HL-60/S4 (cell line): ENCODE data around the gene NPPA.
"Not testable (repeated sequence)": the region's sequence is repeated elsewhere in the genome, so short reads cannot be mapped to it uniquely, and the experiment has no call there.

ENCODE experiments used
- in situ Hi-C: fragments of 300-500 bp; cut with MboI; formaldehyde crosslinking; loops from 2 replicates; pipeline ENCODE4 v1.14.3; 2022; ENCODE audit warnings: low sequenced_read_pairs

NPPA gene

DNA sequence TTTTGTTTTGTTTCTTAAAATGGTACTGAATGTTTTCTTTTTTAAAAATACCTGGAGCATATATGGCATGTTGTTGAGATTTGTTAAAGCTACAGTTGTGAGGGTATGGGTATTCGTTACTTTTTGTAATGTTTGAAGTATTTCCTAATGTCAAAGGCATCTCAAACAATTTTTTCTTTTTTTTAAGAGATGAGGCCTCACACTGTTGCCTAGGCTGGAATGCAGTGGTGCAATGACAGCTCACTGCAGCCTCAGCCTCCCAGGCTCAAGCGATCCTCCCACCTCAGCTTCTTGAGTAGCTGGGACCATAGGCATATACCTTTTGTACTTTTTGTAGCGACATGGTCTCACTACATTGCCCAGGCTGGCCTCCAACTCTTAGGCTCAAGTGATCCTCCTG, 25.5 kb downstream of the NPPA start:
- in situ Hi-C loops: no loop called here

DNA sequence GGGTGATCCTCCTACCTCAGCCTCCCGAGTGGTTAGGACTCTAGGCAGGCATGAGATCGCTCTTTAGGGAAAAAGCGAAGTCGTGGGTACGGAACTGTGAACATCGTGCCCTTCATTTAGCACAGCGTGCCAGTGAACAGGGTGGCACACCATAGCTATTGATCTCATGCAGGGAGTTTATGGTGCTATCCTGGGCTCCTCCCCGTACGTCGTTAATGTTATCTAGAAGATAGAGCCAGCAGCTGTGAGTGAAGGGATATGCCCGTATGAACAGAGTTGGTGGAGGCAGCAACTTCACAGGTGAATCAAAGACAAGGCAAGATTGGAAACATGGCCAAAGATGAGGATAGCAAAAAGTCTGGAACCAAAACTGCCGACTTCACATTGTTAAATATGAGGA, 30.4 kb downstream of the NPPA start:
- in situ Hi-C loops: no loop called here

DNA sequence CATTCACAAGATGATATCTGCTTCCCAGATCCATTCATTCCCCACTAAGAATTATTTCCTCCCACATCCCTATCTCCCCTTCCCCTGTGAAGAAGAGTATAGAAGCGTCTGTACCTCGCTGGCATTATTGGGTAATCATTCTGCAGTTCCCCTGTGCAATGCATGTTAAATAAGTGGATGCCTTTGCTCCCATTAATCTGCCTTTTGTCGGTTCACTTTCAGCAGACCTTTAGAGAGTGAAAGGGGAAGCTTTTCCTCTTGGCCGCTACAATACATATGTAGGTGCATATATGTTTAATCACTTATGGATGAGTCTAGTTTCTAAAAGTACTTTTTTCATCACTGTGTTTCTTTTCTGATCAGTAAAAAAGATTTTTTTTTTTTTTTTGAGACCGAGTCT, 34.6 kb downstream of the NPPA start:
- in situ Hi-C loops: no loop called here

DNA sequence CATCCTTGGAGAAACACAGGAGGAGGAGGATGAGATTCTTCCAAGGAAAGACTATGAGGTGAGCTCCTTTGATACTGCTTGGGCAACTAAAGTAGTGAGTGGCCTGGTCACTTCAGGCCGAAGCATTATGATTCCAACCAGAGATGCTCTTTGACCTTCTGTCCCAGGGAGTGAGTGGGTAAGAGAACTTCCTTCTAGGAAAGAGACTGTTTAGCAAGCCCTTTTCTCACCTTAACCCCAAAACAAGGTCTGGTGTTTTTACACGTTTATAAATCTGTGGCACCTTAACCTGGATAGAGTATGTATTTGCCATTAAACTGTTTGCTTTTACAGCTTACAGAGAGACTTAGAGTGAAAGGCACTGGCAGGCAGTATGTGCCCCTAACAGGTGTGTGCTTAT, 40.5 kb downstream of the NPPA start:
- in situ Hi-C loops: no loop called here

DNA sequence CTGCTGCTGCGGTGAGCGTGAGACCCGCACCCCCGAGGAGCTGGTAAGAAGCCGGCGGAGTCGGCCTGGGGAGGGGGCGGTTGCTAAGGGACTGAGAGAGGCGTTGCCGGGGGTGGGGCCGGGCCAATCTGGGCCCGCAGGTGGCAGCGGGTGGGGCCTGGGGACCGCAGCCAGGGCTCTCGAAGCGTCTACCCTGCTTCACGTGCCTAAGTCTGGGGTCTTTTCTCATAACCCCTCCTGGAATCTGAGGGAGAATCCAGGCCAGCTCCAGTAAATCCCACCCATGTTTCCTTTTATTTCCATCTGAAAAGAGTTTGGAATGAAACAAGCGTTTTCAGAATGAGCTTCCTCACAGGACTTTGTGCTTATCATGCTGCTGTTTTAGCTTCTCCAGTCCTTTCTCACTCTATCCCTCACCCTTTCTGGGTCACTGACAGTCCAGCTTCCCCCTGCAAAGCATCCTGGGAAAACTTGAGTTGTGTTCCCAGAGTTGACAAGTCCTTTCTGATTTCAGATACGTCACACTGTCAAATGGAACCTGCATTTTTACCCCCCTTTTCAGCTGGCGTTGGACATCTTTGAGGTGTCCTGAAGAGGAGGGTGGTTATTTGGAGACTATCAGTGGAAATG, 41.2 kb downstream of the NPPA start:
- in situ Hi-C loops: no loop called here

DNA sequence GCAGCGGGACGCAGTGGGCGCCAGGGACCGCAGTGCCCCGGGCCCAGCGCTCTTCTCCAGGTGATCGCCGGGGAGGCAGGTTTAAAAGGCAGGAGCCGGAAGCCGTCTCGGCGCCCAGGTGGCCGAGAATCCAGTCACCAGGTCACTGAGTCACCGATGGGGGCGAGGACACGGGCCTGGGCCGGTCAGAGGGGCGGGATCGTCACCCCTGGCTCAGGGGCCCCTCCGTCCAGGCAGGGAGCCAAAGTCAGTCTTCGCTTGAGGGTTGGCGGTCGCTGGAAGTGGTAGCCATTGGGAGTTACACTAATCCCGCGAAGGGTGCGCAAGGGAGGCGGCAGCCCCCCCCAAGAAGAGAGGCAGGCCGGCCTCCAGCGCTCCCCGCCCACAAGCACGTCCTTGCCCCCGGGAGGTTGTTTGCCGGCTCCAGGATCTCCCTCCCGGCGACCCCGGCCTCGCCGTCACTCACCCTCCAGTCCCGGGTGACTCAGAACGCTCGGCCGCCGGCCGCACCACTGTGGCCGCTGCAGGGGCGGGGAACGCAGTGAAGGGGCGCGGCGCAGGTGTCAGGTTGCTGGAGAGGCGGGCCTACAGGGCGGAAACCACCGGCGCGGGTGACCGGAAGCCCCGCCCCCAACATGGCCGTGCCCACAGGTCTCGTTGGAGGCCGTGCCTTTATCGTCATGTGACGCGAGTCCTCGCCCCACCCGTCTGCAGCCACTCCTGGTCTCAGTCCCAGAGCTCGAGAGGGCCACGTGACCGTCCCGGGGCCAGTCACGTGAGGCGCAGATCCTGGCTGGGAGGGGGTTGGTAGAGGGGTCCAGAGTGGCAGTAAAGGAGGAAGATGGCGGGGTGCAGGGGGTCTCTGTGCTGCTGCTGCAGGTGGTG, 41.9 kb downstream of the NPPA start, which contains the start of the genes CLCN6 and MTHFR:
TSS of gene CLCN6 (plus strand) at position 770 of the 885 bp plus-strand sequence. CDS start at position 842, 72 bp downstream.
TSS of gene MTHFR (minus strand) at position 543 of the 885 bp plus-strand sequence. CDS start 2,848 bp downstream, outside the sequence.
- in situ Hi-C loops: no loop called here

DNA sequence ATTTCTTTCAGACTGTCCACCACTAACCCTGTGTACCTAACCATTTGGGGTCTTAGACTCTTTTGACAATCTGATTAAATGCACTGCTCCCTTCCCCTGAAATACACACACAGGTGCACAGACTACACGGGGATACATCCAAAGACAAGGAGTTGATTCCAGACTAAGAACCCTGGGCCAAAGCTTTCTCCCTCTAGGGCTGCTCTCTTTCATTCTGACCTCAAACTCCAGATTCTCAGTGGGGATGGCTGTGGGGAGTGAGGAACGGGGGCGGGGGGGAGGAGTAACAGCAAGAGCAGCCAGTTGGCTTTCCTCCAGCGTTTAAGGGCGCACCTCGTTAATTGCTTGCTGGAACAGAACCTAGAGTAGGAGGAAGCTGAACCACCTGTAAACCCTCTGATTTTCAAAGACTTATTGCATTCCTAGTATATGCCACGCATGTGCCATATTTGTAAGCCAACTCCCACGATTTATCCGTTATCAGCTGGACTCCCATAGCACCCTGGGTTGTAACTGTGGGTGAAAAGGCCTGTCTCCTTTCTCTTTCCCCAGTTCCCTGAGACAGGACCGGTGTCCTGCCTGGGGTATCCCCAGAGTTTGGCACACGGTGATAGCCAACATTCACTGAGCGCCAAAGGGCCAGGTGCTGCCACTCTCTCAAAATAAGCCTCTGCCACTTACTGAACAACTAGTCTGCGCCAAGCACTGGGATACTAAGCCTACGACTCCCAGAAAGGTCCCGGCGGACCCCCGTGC, 42.7 kb downstream of the NPPA start:
- in situ Hi-C loops: no loop called here

DNA sequence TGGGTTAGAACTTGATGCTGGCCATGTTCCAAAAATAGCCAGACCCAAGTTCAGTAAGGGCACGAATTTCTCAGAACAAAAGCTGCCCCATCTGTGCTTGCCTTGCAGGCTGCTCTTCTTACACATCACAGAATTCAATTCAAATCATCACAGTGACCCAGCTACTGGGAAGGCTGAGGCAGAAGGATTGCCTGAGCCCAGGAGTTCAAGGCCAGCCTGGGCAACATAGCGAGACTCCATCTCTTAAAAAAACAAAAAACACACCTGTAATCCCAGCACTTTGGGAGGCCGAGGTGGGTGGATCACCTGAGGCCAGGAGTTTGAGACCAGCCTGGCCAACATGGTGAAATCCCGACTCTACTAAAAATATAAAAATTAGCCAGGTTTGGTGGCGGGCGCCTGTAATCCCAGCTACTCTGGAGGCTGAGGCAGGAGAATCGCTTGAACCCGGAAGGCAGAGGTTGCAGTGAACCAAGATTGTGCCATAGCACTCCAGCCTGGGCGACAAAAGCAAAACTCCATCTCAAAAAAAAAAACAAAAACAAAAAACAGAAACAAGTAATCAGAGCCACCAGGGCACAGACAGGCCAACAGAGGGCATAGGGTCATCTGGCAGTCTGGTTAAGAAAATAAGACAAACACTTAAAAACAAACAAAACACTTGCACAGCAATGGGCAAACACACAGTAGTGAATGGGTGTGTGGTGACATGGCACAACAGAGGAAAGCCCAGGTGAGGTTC, 43.5 kb downstream of the NPPA start:
- in situ Hi-C loops: not testable (repeated sequence)

DNA sequence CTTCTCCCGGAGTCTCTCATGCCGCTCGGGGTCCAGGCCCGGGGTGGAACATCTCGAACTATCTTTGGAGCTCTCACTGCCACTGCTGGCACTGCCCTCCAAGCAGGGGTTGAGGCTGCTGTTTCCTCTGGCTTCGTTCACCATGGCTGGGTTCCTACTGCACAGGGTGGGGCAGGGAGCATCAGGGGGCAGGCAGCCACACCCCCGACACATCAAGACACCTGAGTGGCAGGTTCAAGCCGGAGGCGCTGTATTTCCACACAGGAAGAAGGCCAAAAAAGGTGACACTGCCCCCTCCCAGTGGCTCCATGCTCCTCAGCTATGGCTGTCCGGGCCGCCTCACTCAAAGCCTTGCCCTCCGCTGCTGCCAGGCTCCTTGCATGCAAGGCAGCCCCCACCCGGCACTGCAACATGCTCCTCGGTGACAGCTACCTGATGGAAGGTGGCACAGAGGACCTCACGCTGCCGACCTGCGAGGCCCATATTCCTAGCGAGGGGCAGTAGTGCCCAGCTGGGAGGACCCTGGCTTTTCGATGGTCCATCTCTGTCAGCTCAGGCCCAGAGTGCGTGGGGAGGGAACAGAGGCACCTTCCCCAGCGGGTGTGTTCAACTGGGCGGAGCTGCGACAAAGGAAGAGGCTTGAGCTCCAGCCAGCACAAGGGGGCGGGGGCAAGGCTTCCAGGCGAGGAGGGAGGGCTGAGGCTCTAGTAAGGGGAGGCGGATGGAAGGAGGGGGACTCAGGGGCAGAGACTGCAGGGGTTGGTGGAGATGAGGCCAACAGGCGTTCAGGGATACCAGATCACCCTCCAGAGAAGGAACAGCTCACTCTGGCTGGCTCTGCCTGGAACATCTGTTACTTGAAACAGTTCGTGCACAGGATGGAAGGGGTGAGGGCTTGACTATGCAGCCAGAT, 44.4 kb downstream of the NPPA start:
- in situ Hi-C loops: no loop called here

DNA sequence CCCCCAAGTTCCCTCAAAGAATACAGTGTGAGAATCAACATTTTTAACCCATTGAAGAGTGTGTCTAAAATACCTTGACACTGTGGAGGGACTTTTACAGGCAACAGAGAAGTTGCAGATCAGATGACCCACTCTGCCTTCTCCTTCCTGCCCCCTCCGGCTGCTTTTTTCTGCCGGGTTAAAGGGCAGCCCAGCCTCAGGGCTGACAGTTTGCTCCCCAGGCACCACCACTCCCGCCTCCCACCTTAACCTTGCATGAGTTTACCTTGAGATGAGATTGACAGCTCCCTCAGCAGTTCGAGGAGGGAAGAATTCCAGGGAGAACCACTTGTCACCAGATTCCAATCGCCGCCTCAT, 45.0 kb downstream of the NPPA start:
- in situ Hi-C loops: no loop called here

DNA sequence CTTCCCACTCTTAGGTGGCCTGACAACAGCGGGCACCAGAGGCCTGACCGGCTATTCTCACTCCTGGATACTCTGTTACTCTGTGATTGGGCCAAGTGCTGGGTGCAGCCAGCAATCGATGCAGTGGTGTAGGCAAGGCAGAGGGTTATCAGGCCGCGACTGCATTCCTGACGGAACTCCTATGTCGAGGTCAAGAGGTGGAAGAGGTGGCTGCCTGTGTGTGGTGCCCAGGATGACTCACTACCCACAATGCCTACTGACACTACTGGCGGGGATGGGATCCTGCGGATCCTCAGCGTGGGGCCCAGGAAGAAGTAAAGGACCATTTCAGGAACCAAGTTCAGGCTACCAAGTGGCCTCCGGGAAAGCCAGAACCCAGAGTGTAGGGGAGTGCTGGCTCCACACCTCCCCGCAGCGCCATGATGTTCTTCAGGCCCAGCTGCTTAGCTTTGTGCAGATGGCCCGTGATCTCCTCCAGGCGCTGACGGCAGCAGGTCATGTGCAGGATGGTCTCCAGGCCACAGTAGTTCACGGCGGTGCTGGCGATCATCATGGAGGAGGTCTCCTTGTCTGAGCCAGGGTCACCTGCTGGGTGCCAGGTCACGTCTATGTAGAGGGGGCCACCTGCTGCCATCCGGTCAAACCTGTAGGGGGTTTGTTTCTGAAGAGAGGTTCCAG, 46.7 kb downstream of the NPPA start:
- in situ Hi-C loops: no loop called here

DNA sequence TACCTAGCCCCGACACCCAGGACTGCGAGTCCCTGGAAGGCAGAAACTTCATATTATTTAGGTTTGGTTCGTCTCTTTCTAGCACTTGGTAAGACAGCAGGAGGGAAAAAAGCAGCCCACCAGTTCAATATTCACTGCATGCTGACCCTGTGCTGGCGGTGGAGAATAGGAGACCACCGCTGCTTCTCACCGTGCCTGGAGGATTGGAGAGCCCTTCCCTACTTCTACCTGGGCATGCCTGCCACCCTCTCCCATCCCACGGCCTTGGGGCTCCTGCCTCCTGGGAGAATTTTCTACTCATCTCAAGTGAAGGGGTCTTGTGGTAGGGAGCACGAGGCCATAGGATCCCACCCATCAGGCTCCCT, 47.2 kb downstream of the NPPA start:
- in situ Hi-C loops: no loop called here

DNA sequence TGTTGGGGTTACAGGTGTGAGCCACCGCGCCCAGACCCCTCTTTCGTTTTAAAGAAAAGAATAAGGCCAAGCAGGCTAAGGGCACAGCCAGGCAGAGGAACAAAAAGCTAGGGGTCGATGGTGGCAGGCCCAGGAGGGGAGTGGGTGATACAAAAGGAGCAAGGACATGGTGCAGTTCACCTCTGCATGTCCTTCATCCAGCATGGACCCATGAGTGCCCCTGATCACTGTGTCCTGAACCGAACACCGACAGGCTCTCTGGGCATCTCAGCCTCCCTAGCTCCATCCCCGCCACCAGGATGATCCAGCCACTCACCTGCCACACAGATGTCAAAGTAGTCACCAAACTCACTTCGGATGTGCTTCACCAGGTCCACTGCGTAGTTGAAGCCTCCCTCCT, 47.7 kb downstream of the NPPA start:
- in situ Hi-C loops: no loop called here

DNA sequence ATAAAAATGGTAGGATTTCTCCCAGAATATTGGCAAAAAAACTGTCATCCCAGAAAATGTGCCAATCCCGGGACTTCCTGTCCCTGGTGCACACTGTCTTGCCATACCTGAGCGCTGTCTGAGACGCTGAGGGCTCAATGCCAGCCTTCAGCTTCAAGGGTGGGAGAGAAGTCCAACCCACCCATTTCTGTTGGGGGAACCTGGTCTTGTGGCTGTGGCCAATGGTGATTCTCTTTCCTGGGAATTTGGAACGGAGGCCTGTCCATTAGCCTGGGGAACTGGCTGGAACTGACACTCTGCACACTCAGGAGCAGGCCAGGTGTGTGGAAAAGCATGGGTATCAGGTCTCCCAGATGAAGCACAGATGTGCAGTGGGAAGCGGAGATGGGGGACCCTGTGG, 48.5 kb downstream of the NPPA start:
- in situ Hi-C loops: no loop called here

DNA sequence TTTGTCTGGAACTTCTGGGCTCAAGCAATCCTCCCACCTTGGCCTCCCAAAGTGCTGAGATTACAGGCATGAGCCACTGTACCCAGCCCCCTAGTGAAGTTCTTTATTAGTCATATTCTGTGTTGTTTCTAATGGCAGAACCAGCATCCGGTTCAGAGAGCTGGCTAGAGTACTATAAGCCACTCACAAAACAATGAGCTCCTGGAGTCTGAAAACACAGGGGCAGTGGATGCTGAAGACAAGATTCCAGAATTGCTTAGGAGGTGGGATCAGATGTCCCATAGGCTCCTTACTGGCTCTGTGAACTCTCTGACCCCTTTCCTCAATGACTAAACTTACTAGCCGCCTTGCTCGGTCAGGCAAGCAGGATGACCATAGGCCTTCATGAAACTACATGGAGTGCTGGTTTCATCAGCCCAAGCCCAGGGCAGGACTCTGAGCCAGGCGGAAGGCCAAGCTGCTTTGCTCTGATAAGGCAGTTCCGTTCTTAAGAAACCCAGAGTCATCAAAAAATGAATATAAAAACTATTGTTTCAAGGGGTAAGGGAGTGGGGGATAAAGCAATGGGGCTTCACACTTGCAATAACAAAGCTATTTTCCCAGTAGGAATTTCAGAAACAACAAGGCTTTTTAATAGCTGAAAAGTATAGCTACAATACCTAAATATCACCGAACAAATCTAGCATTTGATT, 49.9 kb downstream of the NPPA start:
- in situ Hi-C loops: no loop called here

DNA sequence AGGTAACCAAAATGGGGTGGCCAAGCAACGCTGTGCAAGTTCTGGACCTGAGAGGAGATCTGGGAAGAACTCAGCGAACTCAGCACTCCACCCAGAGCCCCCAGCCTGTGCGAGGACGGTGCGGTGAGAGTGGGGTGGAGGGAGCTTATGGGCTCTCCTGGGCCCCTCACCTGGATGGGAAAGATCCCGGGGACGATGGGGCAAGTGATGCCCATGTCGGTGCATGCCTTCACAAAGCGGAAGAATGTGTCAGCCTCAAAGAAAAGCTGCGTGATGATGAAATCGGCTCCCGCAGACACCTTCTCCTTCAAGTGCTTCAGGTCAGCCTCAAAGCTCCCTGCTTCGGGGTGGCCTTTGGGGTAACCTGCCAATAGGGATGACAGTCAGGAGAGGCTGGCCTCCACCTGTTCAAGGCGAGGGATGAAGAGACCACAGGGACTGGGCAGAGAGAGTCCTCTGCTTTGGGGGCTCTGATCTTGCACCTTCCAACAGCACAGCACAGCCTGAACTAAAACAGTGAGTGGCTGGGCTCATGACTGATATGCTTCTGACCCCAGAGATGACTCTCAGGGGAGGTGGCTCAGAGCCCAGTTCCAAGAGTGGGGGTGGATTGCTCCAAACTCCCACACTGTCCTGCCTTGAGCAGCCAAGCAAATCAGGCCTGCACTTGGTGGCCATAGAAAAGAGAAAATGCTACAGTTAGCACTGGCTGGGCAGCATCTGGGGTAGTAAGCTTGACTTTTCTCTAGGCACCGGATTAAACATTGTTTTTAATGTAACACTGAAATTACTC, 51.4 kb downstream of the NPPA start:
- in situ Hi-C loops: no loop called here
